Calu3 (cell line): Measurements from ENCODE around the gene LSS. TPM values are rescaled to one million over a fixed set of nuclear protein-coding genes. Genes with fewer than 3 reads are reported as not detected.

Experiments
- BruUV-seq: library from RNA; stranded (reverse); fragments of 400-500 nt; replicated peaks from 2 replicates; lab custom pipeline; 2021; lab: Mats Ljungman, UMichigan
- CTCF ChIA-PET: fragments of 300-600 bp; sonication (Branson Sonifier 250); formaldehyde crosslinking; loops from one replicate; lab custom pipeline; 2022; ENCODE audit warnings: antibody characterized with exemption; lab: Charles Lee
- DNase-seq: peaks from one replicate; pipeline ENCODE4 v3.0.0; 2022
- H3K27ac Mint-ChIP-seq: one replicate; pipeline ENCODE4 v1.8.0; 2022; ENCODE audit warnings: mixed read lengths; ENCODE audit not compliant: unreplicated experiment
- H3K27me3 Mint-ChIP-seq: one replicate; pipeline ENCODE4 v1.8.0; 2022; ENCODE audit warnings: mixed read lengths; ENCODE audit not compliant: unreplicated experiment
- H3K36me3 Mint-ChIP-seq: one replicate; pipeline ENCODE4 v1.8.0; 2022; ENCODE audit warnings: mild to moderate bottlenecking, moderate library complexity, mixed read lengths; ENCODE audit not compliant: insufficient read depth, unreplicated experiment
- H3K4me1 Mint-ChIP-seq: one replicate; pipeline ENCODE4 v1.8.0; 2022; ENCODE audit warnings: mild to moderate bottlenecking, low read depth, mixed read lengths; ENCODE audit not compliant: unreplicated experiment
- H3K4me3 Mint-ChIP-seq: one replicate; pipeline ENCODE4 v1.8.0; 2022; ENCODE audit warnings: mild to moderate bottlenecking, low read depth, moderate library complexity, mixed read lengths; ENCODE audit not compliant: unreplicated experiment
- H3K9me3 Mint-ChIP-seq: one replicate; pipeline ENCODE4 v1.8.0; 2022; ENCODE audit warnings: low read depth, mixed read lengths; ENCODE audit not compliant: unreplicated experiment
- intact Hi-C: fragments of 100-400 bp; cut with micrococcal nuclease; formaldehyde crosslinking; loops from one replicate; pipeline ENCODE4 v1.10.0; 2022; ENCODE audit not compliant: unreplicated experiment
- total RNA-seq: library from RNA; stranded (reverse); gene quantifications from 2 replicates; pipeline ENCODE4 v1.2.3, GENCODE V29; 2022
- TF ChIP-seq, protein P1 (sequence below): fragments of 200-600 bp; IDR thresholded peaks from one replicate; pipeline ENCODE4 v1.8.0; 2022; ENCODE audit warnings: antibody characterized with exemption; ENCODE audit not compliant: unreplicated experiment

Gene LSS
- total RNA-seq, 1 experiment from 2014 or later = 55.1 TPM

- peaks cover 16% of the 10 kb centered on the region for H3K4me1 Mint-ChIP-seq
- peaks cover 32% of the 10 kb centered on the region for H3K36me3 Mint-ChIP-seq
- peak; percentile 29 for DNase-seq
- intact Hi-C loops = no loop called here
- BruUV-seq = no TSS peak
- TF ChIP-seq, protein P1, sequence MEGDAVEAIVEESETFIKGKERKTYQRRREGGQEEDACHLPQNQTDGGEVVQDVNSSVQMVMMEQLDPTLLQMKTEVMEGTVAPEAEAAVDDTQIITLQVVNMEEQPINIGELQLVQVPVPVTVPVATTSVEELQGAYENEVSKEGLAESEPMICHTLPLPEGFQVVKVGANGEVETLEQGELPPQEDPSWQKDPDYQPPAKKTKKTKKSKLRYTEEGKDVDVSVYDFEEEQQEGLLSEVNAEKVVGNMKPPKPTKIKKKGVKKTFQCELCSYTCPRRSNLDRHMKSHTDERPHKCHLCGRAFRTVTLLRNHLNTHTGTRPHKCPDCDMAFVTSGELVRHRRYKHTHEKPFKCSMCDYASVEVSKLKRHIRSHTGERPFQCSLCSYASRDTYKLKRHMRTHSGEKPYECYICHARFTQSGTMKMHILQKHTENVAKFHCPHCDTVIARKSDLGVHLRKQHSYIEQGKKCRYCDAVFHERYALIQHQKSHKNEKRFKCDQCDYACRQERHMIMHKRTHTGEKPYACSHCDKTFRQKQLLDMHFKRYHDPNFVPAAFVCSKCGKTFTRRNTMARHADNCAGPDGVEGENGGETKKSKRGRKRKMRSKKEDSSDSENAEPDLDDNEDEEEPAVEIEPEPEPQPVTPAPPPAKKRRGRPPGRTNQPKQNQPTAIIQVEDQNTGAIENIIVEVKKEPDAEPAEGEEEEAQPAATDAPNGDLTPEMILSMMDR = no peak
- no peak overlapping the region for H3K4me3 Mint-ChIP-seq
- H3K27ac Mint-ChIP-seq = no peak overlapping the region
- H3K9me3 Mint-ChIP-seq = no peaks in the 10 kb centered on the region
- no peaks in the 10 kb centered on the region for H3K27me3 Mint-ChIP-seq
- CTCF ChIA-PET = no interaction called here
These were observed 40.1 kb downstream of the LSS start for GRCh38 chr21:46188226-46189212.

GRCh38 chr21:46187814-46188213 is 40.8 kb downstream of the LSS start:
- peaks cover 16% of the 10 kb centered on the region for H3K4me1 Mint-ChIP-seq
- no peak for DNase-seq
- no peak overlapping the region for H3K4me3 Mint-ChIP-seq
- no peaks in the 10 kb centered on the region for H3K27me3 Mint-ChIP-seq
- no TSS peak for BruUV-seq
- TF ChIP-seq, protein P1 = no peak
- intact Hi-C loops = no loop called here
- peaks cover 37% of the 10 kb centered on the region for H3K36me3 Mint-ChIP-seq
- no peaks in the 10 kb centered on the region for H3K9me3 Mint-ChIP-seq
- H3K27ac Mint-ChIP-seq = no peak overlapping the region
- CTCF ChIA-PET = no interaction called here

GRCh38 chr21:46187261-46187660 is 41.3 kb downstream of the LSS start:
- intact Hi-C loops = no loop called here
- TF ChIP-seq, protein P1 = no peak
- Mint-ChIP-seq H3K4me1 (peaks cover 16% of the 10 kb centered on the region), H3K36me3 (peaks cover 37% of the 10 kb centered on the region), H3K4me3 (no peak overlapping the region), H3K9me3 (no peaks in the 10 kb centered on the region), H3K27ac (no peak overlapping the region), H3K27me3 (no peaks in the 10 kb centered on the region)
- no peak for DNase-seq
- BruUV-seq = no TSS peak
- CTCF ChIA-PET = no interaction called here

DNA sequence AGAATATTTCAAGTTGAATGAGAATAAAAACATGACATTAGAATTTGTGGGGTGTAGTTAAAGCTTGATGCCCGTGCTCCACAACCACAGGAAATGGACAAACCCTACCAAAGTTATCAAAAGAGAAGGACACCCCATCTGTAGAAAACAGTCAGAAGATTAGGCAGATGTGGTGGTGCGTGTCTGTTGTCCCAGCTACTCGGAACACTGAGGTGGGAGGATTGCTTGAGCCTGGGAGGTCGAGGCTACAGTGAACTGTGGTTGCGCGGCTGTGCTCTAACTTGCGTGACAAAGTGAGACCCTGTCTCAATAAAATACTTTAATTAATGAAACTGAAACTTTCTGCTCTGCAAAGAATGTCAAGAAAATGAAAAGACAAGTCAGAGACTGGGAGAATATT is 42.9 kb downstream of the LSS start:
- TF ChIP-seq, protein P1 = no peak
- intact Hi-C loops = no loop called here
- BruUV-seq = no TSS peak
- no peak for DNase-seq
- CTCF ChIA-PET = no interaction called here
- peaks cover 16% of the 10 kb centered on the region for H3K4me1 Mint-ChIP-seq
- H3K9me3 Mint-ChIP-seq = no peaks in the 10 kb centered on the region
- peak overlapping the region; percentile 69 for H3K4me3 Mint-ChIP-seq
- no peaks in the 10 kb centered on the region for H3K27me3 Mint-ChIP-seq
- H3K27ac Mint-ChIP-seq = peak overlapping the region; percentile 77
- H3K36me3 Mint-ChIP-seq = peaks cover 37% of the 10 kb centered on the region
